Upper lobe of right lung (tissue), 1 donor: ENCODE data around the gene DGKI. TPM values are rescaled to one million over a fixed set of nuclear protein-coding genes. Genes with fewer than 3 reads are reported as not detected.

Experiments used
- ATAC-seq: fragments of 200-7000 bp; cut with Tn5 transposase; one replicate; pipeline ENCODE4 v1.9.1; 2020; ENCODE audit warnings: mild to moderate bottlenecking, moderate library complexity
- DNase-seq: peaks from one replicate; pipeline ENCODE4 v3.0.0-alpha.2; 2020
- H3K27ac ChIP-seq: fragments of 200-600 bp; one replicate; pipeline ENCODE4 v1.8.0; 2022
- H3K27me3 ChIP-seq: fragments of 200-600 bp; one replicate; pipeline ENCODE4 v1.8.0; 2022; ENCODE audit warnings: mild to moderate bottlenecking
- H3K36me3 ChIP-seq: fragments of 200-600 bp; one replicate; pipeline ENCODE4 v1.8.0; 2022
- H3K4me1 ChIP-seq: fragments of 200-600 bp; one replicate; pipeline ENCODE4 v1.8.0; 2022
- H3K4me3 ChIP-seq: fragments of 200-600 bp; one replicate; pipeline ENCODE4 v1.8.0; 2022; ENCODE audit warnings: mild to moderate bottlenecking
- H3K9me3 ChIP-seq: fragments of 200-600 bp; one replicate; pipeline ENCODE4 v1.8.0; 2022
- intact Hi-C: fragments of 100-400 bp; cut with DNase I; formaldehyde crosslinking; loops from one replicate; pipeline ENCODE4 v1.11.0; 2022
- total RNA-seq: library from RNA; stranded (reverse); fragmentation: NEBNext Ultra II Directional; extraction: Animal tissue kit (Norgen Biotek cat#: 25700); gene quantifications from one replicate; pipeline ENCODE4 v1.2.1, GENCODE V29; 2021
- TF ChIP-seq, protein P1 (sequence below): fragments of 200-600 bp; IDR thresholded peaks from one replicate; pipeline ENCODE4 v1.8.0; 2022; ENCODE audit warnings: antibody characterized with exemption
- donor health status: DM: no; HTN: yes; CAD: no; lungs with severe emphysema.

Gene DGKI
- total RNA-seq, 1 donor from 2014 or later = 0.67 TPM

DNA sequence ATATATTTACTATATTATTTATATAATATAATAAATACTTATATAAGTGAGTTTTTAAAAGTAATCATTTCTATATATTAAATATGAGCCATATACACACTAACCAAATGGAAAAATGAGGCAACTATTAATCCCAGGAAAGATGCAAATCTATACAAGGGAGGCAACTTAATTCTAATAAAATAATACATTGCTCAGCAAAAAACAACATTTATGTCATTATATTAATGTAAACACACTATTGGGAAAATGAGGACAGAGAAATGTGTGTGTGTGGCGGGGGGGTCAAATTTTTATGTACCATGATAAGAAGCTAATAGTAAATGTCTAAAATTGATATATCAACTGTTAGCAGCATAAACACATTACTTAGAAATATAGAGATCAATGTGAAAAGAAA lies 23.3 kb upstream of the DGKI start:
- intact Hi-C loops = no loop called here
- Histone ChIP-seq H3K9me3 (peaks cover 9% of the 10 kb centered on the region), H3K4me1 (no peaks in the 10 kb centered on the region), H3K27ac (no peak overlapping the region), H3K27me3 (no peaks in the 10 kb centered on the region), H3K36me3 (peaks cover 33% of the 10 kb centered on the region), H3K4me3 (no peak overlapping the region)
- ATAC-seq (no peak), DNase-seq (no peak)
- TF ChIP-seq, protein P1, sequence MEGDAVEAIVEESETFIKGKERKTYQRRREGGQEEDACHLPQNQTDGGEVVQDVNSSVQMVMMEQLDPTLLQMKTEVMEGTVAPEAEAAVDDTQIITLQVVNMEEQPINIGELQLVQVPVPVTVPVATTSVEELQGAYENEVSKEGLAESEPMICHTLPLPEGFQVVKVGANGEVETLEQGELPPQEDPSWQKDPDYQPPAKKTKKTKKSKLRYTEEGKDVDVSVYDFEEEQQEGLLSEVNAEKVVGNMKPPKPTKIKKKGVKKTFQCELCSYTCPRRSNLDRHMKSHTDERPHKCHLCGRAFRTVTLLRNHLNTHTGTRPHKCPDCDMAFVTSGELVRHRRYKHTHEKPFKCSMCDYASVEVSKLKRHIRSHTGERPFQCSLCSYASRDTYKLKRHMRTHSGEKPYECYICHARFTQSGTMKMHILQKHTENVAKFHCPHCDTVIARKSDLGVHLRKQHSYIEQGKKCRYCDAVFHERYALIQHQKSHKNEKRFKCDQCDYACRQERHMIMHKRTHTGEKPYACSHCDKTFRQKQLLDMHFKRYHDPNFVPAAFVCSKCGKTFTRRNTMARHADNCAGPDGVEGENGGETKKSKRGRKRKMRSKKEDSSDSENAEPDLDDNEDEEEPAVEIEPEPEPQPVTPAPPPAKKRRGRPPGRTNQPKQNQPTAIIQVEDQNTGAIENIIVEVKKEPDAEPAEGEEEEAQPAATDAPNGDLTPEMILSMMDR = no peak

DNA sequence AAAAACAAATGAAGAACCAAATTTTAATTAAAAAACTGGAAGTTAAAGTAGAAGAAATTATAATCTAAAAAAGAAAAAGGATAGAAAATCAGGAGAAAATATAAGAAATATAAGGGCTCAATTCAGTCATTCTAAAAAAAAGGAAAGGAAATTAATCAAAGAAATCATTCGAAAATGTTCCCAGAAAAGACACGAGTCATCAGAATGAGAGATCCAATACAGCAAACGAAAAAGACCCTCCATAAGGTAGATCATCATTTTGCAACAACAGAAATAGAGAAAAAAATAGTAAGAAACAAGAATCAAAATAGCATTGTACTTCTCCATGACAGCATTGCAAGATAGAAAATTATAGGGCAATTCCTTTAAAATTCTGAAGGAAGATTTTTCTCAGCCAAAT lies 22.5 kb upstream of the DGKI start:
- no peak overlapping the region for H3K27ac ChIP-seq
- TF ChIP-seq, protein P1 = no peak
- no peak overlapping the region for H3K4me3 ChIP-seq
- no peaks in the 10 kb centered on the region for H3K27me3 ChIP-seq
- no peaks in the 10 kb centered on the region for H3K4me1 ChIP-seq
- peaks cover 9% of the 10 kb centered on the region for H3K9me3 ChIP-seq
- intact Hi-C loops = no loop called here
- H3K36me3 ChIP-seq = peaks cover 36% of the 10 kb centered on the region
- DNase-seq = no peak
- no peak for ATAC-seq

GRCh38 chr7:137867289-137867688 lies 20.5 kb upstream of the DGKI start:
- DNase-seq (no peak), ATAC-seq (no peak)
- TF ChIP-seq, protein P1 = no peak
- intact Hi-C loops = no loop called here
- H3K9me3 ChIP-seq = peaks cover 9% of the 10 kb centered on the region
- H3K27me3 ChIP-seq = no peaks in the 10 kb centered on the region
- H3K4me1 ChIP-seq = no peaks in the 10 kb centered on the region
- H3K27ac ChIP-seq = no peak overlapping the region
- H3K4me3 ChIP-seq = no peak overlapping the region
- H3K36me3 ChIP-seq = peaks cover 29% of the 10 kb centered on the region

- Histone ChIP-seq H3K9me3 (peaks cover 9% of the 10 kb centered on the region), H3K27ac (no peak overlapping the region)
- TF ChIP-seq, protein P1 = no peak
These were observed 19.0 kb upstream of the DGKI start for GRCh38 chr7:137865764-137866163.

GRCh38 chr7:137862964-137863363 lies 16.2 kb upstream of the DGKI start:
- intact Hi-C loops = no loop called here
- peaks cover 29% of the 10 kb centered on the region for H3K36me3 ChIP-seq
- H3K27ac ChIP-seq = no peak overlapping the region
- no peaks in the 10 kb centered on the region for H3K4me1 ChIP-seq
- H3K9me3 ChIP-seq = peaks cover 9% of the 10 kb centered on the region
- H3K4me3 ChIP-seq = no peak overlapping the region
- no peaks in the 10 kb centered on the region for H3K27me3 ChIP-seq
- no peak for DNase-seq
- TF ChIP-seq, protein P1 = no peak
- ATAC-seq = no peak

More at GRCh38 chr7:137865764-137866163, 19.0 kb upstream of the DGKI start:
- H3K27me3 ChIP-seq = no peaks in the 10 kb centered on the region
- no peaks in the 10 kb centered on the region for H3K4me1 ChIP-seq
- H3K36me3 ChIP-seq = peaks cover 29% of the 10 kb centered on the region
- no peak for DNase-seq
- no peak for ATAC-seq
- H3K4me3 ChIP-seq = no peak overlapping the region
- intact Hi-C loops = no loop called here

- Histone ChIP-seq H3K27ac (no peak overlapping the region), H3K4me3 (no peak overlapping the region), H3K36me3 (peaks cover 24% of the 10 kb centered on the region), H3K9me3 (peaks cover 9% of the 10 kb centered on the region), H3K27me3 (no peaks in the 10 kb centered on the region), H3K4me1 (no peaks in the 10 kb centered on the region)
- ATAC-seq (no peak), DNase-seq (no peak)
- intact Hi-C loops = no loop called here
- TF ChIP-seq, protein P1 = no peak
These were observed 15.6 kb upstream of the DGKI start for GRCh38 chr7:137862358-137862757.
